IMR-90 (cell line): Measurements from ENCODE around the gene PCSK5. TPM values are rescaled to one million over a fixed set of nuclear protein-coding genes. Genes with fewer than 3 reads are reported as not detected.

Source experiments
- ATAC-seq: fragments of 200-7000 bp; cut with Tn5 transposase; 2 replicates; pipeline ENCODE4 v1.9.1; 2020; ENCODE audit warnings: low read depth, mild to moderate bottlenecking, moderate library complexity
- BruUV-seq: library from RNA; stranded (reverse); fragments of 400-500 nt; replicated peaks from 2 replicates; lab custom pipeline; 2021; lab: Mats Ljungman, UMichigan
- CTCF ChIA-PET: fragments of 300-600 bp; formaldehyde crosslinking; extraction: SDS; loops from one replicate; lab custom pipeline; 2021; ENCODE audit warnings: antibody characterized with exemption; lab: Yijun Ruan, JAX
- POLR2A ChIA-PET: fragments of 300-600 bp; sonication (Branson Sonifier 250); formaldehyde crosslinking; loops from one replicate; lab custom pipeline; 2022; ENCODE audit warnings: antibody characterized with exemption; ENCODE audit not compliant: unreplicated experiment; lab: Charles Lee
- DNase-seq: peaks from one replicate; pipeline ENCODE4 v3.0.0; 2013
- H2AFZ ChIP-seq: replicated peaks from 2 replicates; pipeline ENCODE3; 2013; ENCODE audit warnings: low read length, mild to moderate bottlenecking; ENCODE audit not compliant: poor library complexity
- H2AK5ac ChIP-seq: 2 replicates; pipeline ENCODE4 v1.6.1; 2013; ENCODE audit warnings: low read depth, low read length, inconsistent platforms
- H2AK9ac ChIP-seq: replicated peaks from 2 replicates; pipeline ENCODE3; 2013; ENCODE audit warnings: mild to moderate bottlenecking, low read depth, low read length, moderate library complexity; ENCODE audit not compliant: poor library complexity
- H2BK120ac ChIP-seq: 2 replicates; pipeline ENCODE4 v1.6.1; 2013; ENCODE audit warnings: low read depth, low read length, inconsistent platforms
- H2BK15ac ChIP-seq: 3 replicates; pipeline ENCODE4 v1.6.1; 2013; ENCODE audit warnings: low read depth, low read length, inconsistent platforms
- H2BK20ac ChIP-seq: 2 replicates; pipeline ENCODE4 v1.6.1; 2013; ENCODE audit warnings: low read depth, mild to moderate bottlenecking, inconsistent platforms, low read length, moderate library complexity
- H2BK5ac ChIP-seq: 2 replicates; pipeline ENCODE4 v1.6.1; 2013; ENCODE audit warnings: mild to moderate bottlenecking, low read depth, low read length, inconsistent platforms; ENCODE audit not compliant: poor library complexity, severe bottlenecking
- H3K14ac ChIP-seq: replicated peaks from 2 replicates; pipeline ENCODE4 v1.6.1; 2013; ENCODE audit warnings: low read depth, low read length, inconsistent platforms
- H3K18ac ChIP-seq: 2 replicates; pipeline ENCODE4 v1.6.1; 2013; ENCODE audit warnings: low read depth, low read length, control low read depth
- H3K23ac ChIP-seq: 2 replicates; pipeline ENCODE4 v1.6.1; 2013; ENCODE audit warnings: low read depth, low read length, inconsistent platforms
- H3K27ac ChIP-seq: 2 replicates; pipeline ENCODE4 v1.5.1; 2013; ENCODE audit warnings: mild to moderate bottlenecking, control low read depth, low read length; ENCODE audit not compliant: insufficient read depth
- H3K27me3 ChIP-seq: 2 replicates; pipeline ENCODE4 v1.6.1; 2013; ENCODE audit warnings: low read length; ENCODE audit not compliant: control insufficient read depth, insufficient read depth
- H3K36me3 ChIP-seq: 2 replicates; pipeline ENCODE4 v1.6.1; 2013; ENCODE audit warnings: low read length, mixed read lengths; ENCODE audit not compliant: control insufficient read depth, insufficient read depth
- H3K4ac ChIP-seq: 2 replicates; pipeline ENCODE4 v1.6.1; 2013; ENCODE audit warnings: low read depth, low read length, inconsistent platforms
- H3K4me1 ChIP-seq: 2 replicates; pipeline ENCODE4 v1.6.1; 2013; ENCODE audit warnings: low read length, mixed read lengths; ENCODE audit not compliant: control insufficient read depth, insufficient read depth
- H3K4me2 ChIP-seq: 2 replicates; pipeline ENCODE4 v1.6.1; 2013; ENCODE audit warnings: low read depth, mild to moderate bottlenecking, control low read depth, low read length, moderate library complexity
- H3K4me3 ChIP-seq: 2 replicates; pipeline ENCODE4 v1.5.1; 2013; ENCODE audit warnings: low read depth, mild to moderate bottlenecking, control low read depth, low read length, moderate library complexity; ENCODE audit not compliant: insufficient read depth
- H3K56ac ChIP-seq: 2 replicates; pipeline ENCODE4 v1.6.1; 2013; ENCODE audit warnings: low read length, inconsistent platforms; ENCODE audit not compliant: insufficient read depth; ENCODE audit errors: extremely low read depth
- H3K79me1 ChIP-seq, 2 experiments: 2 replicates each; pipeline ENCODE4 v1.6.1; 2013; ENCODE audit warnings: low read length in 2 of 2, inconsistent platforms in 1 of 2, low read depth in 1 of 2
- H3K9ac ChIP-seq: 2 replicates; pipeline ENCODE4 v1.6.1; 2013; ENCODE audit warnings: low read depth, low read length, control low read depth
- H3K9me1 ChIP-seq: 2 replicates; pipeline ENCODE4 v1.6.1; 2013; ENCODE audit warnings: low read length, inconsistent platforms; ENCODE audit not compliant: insufficient read depth
- H3K9me3 ChIP-seq: 2 replicates; pipeline ENCODE4 v1.6.1; 2013; ENCODE audit warnings: low read length; ENCODE audit not compliant: control insufficient read depth, insufficient read depth
- H4K20me1 ChIP-seq: 2 replicates; pipeline ENCODE4 v1.6.1; 2013; ENCODE audit warnings: low read length, inconsistent platforms; ENCODE audit not compliant: insufficient read depth
- H4K5ac ChIP-seq: 2 replicates; pipeline ENCODE4 v1.6.1; 2013; ENCODE audit warnings: mild to moderate bottlenecking, low read depth, low read length, control low read depth
- H4K8ac ChIP-seq, 2 experiments: 2 replicates each; pipeline ENCODE4 v1.6.1; 2013; ENCODE audit warnings: low read depth in 2 of 2, low read length in 2 of 2, control low read depth in 1 of 2, inconsistent platforms in 1 of 2
- H4K91ac ChIP-seq: 2 replicates; pipeline ENCODE4 v1.6.1; 2013; ENCODE audit warnings: low read depth, low read length, inconsistent platforms; ENCODE audit not compliant: insufficient read depth
- BHLHE40 ChIP-seq: fragments of 150-350 bp; IDR thresholded peaks from 2 replicates; pipeline ENCODE4 v1.6.1; 2016; ENCODE audit warnings: mild to moderate bottlenecking, low read depth, low read length
- CEBPB ChIP-seq: IDR thresholded peaks from 2 replicates; pipeline ENCODE4 v1.6.1; 2012; ENCODE audit warnings: low read depth, low read length, improper control_type of control experiment
- CHD1 ChIP-seq: IDR thresholded peaks from 2 replicates; pipeline ENCODE4 v1.6.1; 2012; ENCODE audit warnings: low read depth, low read length, improper control_type of control experiment
- CTCF ChIP-seq: conservative IDR thresholded peaks from 2 replicates; pipeline ENCODE4 v1.5.1; 2012; ENCODE audit warnings: mild to moderate bottlenecking, low read depth, low read length, improper control_type of control experiment
- FOS ChIP-seq: fragments of 150-350 bp; IDR thresholded peaks from 2 replicates; pipeline ENCODE4 v1.6.1; 2016; ENCODE audit warnings: low read depth, low read length
- MAFK ChIP-seq: IDR thresholded peaks from 2 replicates; pipeline ENCODE4 v1.6.1; 2012; ENCODE audit warnings: low read depth, low read length, improper control_type of control experiment
- MAZ ChIP-seq: IDR thresholded peaks from 2 replicates; pipeline ENCODE4 v1.6.1; 2012; ENCODE audit warnings: low read depth, mild to moderate bottlenecking, low read length, improper control_type of control experiment, moderate library complexity, borderline replicate concordance
- MXI1 ChIP-seq: IDR thresholded peaks from 2 replicates; pipeline ENCODE4 v1.6.1; 2012; ENCODE audit warnings: low read depth, mild to moderate bottlenecking, low read length, moderate library complexity, borderline replicate concordance
- NFE2L2 ChIP-seq: fragments of 150-350 bp; IDR thresholded peaks from 2 replicates; pipeline ENCODE4 v1.6.1; 2016; ENCODE audit warnings: low read depth, mild to moderate bottlenecking, low read length
- POLR2A ChIP-seq: IDR thresholded peaks from 2 replicates; pipeline ENCODE4 v1.6.1; 2012; ENCODE audit warnings: mild to moderate bottlenecking, low read depth, low read length
- RCOR1 ChIP-seq: IDR thresholded peaks from 2 replicates; pipeline ENCODE4 v1.6.1; 2012; ENCODE audit warnings: mild to moderate bottlenecking, low read length, improper control_type of control experiment; ENCODE audit not compliant: insufficient replicate concordance
- RFX5 ChIP-seq: IDR thresholded peaks from 2 replicates; pipeline ENCODE4 v1.8.0; 2012; ENCODE audit warnings: low read depth, mild to moderate bottlenecking, low read length, moderate library complexity
- SMC3 ChIP-seq: fragments of 150-350 bp; IDR thresholded peaks from 2 replicates; pipeline ENCODE4 v1.6.1; 2016; ENCODE audit warnings: low read depth, mild to moderate bottlenecking, antibody characterized with exemption, low read length, moderate library complexity
- USF2 ChIP-seq: fragments of 150-350 bp; IDR thresholded peaks from 2 replicates; pipeline ENCODE4 v1.6.1; 2017; ENCODE audit warnings: mild to moderate bottlenecking, antibody characterized with exemption, low read length, low read depth
- dilution Hi-C: fragments of 300-500 bp; cut with HindIII; formaldehyde crosslinking; loops from one replicate; pipeline ENCODE4 v1.14.3; 2018; ENCODE audit warnings: low sequenced_read_pairs; ENCODE audit not compliant: unreplicated experiment
- in situ Hi-C: fragments of 300-500 bp; cut with MboI; formaldehyde crosslinking; loops from 3 replicates; pipeline ENCODE4 v1.14.3; 2019; ENCODE audit warnings: low sequenced_read_pairs, inconsistent platforms, mixed read lengths
- intact Hi-C: fragments of 100-400 bp; cut with micrococcal nuclease; formaldehyde crosslinking; loops from 2 replicates; pipeline ENCODE4 v1.10.0; 2022
- polyA plus RNA-seq, 3 experiments: library from polyadenylated mRNA; depleted of rRNA; stranded (reverse); fragments of >200 nt; gene quantifications; 2 replicates each; pipeline ENCODE4 v1.2.3, GENCODE V29; 2012; ENCODE audit warnings: low replicate concordance in 1 of 3
- total RNA-seq: library from RNA; depleted of rRNA; stranded (reverse); fragments of >200 nt; gene quantifications from 2 replicates; pipeline ENCODE4 v1.2.3, GENCODE V29; 2012
- TF ChIP-seq, protein P1 (sequence below): fragments of 150-350 bp; IDR thresholded peaks from 2 replicates; pipeline ENCODE4 v1.6.1; 2016; ENCODE audit warnings: low read depth, mild to moderate bottlenecking, low read length, moderate library complexity, borderline replicate concordance

Gene PCSK5
- total and polyA plus RNA-seq, 2 of the 4 experiments (the other 2 are of a cell fraction): 1.5 to 3.0 TPM

DNA sequence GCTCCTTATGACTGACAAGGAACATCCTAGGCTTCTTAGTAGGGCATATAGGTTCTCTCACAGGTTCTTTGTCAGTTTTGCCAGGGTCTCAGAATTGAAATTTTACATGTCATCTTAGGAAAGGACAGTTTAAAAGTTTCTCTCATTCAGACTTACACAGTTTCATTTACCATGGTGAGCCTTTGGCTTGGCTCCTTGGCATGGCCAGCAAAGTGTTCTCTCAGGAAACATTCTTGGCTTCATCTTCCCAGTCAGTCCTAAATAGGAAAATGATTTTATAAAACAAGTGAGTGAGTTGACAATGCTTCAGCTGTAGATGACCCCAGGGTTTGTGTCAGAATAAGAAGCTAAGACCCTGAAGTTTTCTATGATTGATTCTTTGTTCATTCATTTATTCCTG is 191.6 kb downstream of the PCSK5 start:
- Histone ChIP-seq H2BK120ac (no peak overlapping the region), H2AK5ac (no peak overlapping the region), H4K91ac (no peak overlapping the region), H3K56ac (no peak overlapping the region), H3K14ac (no peak overlapping the region), H3K27me3 (no peaks in the 10 kb centered on the region), H4K20me1 (no peaks in the 10 kb centered on the region), H3K36me3 (no peaks in the 10 kb centered on the region), H3K18ac (no peak overlapping the region), H3K4me1 (no peaks in the 10 kb centered on the region), H3K9ac (no peak overlapping the region), H3K9me1 (no peaks in the 10 kb centered on the region; the same call in 1 of the 2 replicates), H4K8ac (no peak overlapping the region), H2AFZ (no peak overlapping the region), H2BK20ac (no peak overlapping the region), H3K4ac (no peak overlapping the region), H2BK5ac (no peak overlapping the region), H3K4me3 (no peak overlapping the region), H3K27ac (no peak overlapping the region), H3K9me3 (no peaks in the 10 kb centered on the region), H2AK9ac (no peak overlapping the region), H4K5ac (no peak overlapping the region), H2BK15ac (no peak overlapping the region), H3K4me2 (no peak overlapping the region), H3K23ac (no peak overlapping the region), H3K79me1 (no peaks in the 10 kb centered on the region)
- dilution Hi-C loops: no loop called here
- POLR2A ChIA-PET: interaction anchor here (0.6 kb wide), 1 partner anchor 17 kb away, joined by 4 read pairs; no protein-coding TSS in a partner anchor
- in situ Hi-C loops: no loop called here
- ATAC-seq (no peak), DNase-seq (no peak)
- no peak for TF ChIP-seq MXI1
- TF ChIP-seq SMC3: no peak
- TF ChIP-seq BHLHE40: no peak
- TF ChIP-seq RFX5: no peak
- no peak for TF ChIP-seq CHD1
- TF ChIP-seq CTCF: no peak
- no peak for TF ChIP-seq USF2
- no peak for TF ChIP-seq MAFK
- no peak for TF ChIP-seq CEBPB
- TF ChIP-seq NFE2L2: no peak
- TF ChIP-seq MAZ: no peak
- TF ChIP-seq RCOR1: no peak
- TF ChIP-seq, protein P1, sequence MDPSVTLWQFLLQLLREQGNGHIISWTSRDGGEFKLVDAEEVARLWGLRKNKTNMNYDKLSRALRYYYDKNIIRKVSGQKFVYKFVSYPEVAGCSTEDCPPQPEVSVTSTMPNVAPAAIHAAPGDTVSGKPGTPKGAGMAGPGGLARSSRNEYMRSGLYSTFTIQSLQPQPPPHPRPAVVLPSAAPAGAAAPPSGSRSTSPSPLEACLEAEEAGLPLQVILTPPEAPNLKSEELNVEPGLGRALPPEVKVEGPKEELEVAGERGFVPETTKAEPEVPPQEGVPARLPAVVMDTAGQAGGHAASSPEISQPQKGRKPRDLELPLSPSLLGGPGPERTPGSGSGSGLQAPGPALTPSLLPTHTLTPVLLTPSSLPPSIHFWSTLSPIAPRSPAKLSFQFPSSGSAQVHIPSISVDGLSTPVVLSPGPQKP: no peak
- TF ChIP-seq FOS: no peak
- no peak for TF ChIP-seq POLR2A
- BruUV-seq: no TSS peak
- CTCF ChIA-PET: no interaction called here
- intact Hi-C loops: no loop called here
